H1 (cell line): ENCODE results near the gene INPP4B. TPM values are rescaled to one million over a fixed set of nuclear protein-coding genes. Genes with fewer than 3 reads are reported as not detected.

Experiments
- CHD7 ChIP-seq: fragments of 300-600 bp; sonication (generic); IDR thresholded peaks from 2 replicates; pipeline ENCODE4 v1.7.1; 2012; ENCODE audit warnings: low read length, moderate library complexity, mild to moderate bottlenecking, inconsistent platforms; ENCODE audit not compliant: insufficient replicate concordance
- polyA plus RNA-seq, 7 experiments: library from polyadenylated mRNA; depleted of rRNA in 3 of 7; stranded (reverse) in 5 of 7; unstranded in 2 of 7; fragments of >200 nt in 5 of 7; fragments of 200-250 nt in 2 of 7; gene quantifications; 1 replicate in 5 of 7; 2 replicates in 1 of 7; 4 replicates in 1 of 7; pipeline versions ENCODE4 v1.2.1 to v1.2.3, GENCODE V29; 2011 to 2013; ENCODE audit warnings: missing spikeins in 2 of 7, mixed read lengths in 2 of 7
- total RNA-seq: library from RNA; stranded (reverse); fragmentation: NEBNext Ultra II Directional; extraction: Animal tissue kit (Norgen Biotek cat#: 25700); gene quantifications from 2 replicates; pipeline ENCODE4 v1.2.1, GENCODE V29; 2021

INPP4B gene
- total and polyA plus RNA-seq, 2 of the 8 experiments (the other 6 are each of a cell fraction or from before 2014, with no cell fraction given), result 0.11 to 0.54 TPM

GRCh38 chr4:142238589-142238988, 607.5 kb downstream of the INPP4B start (continued):
- TF ChIP-seq CHD7, result no peak
